ENCODE results near the gene C5orf63. TPM values are rescaled to one million over a fixed set of nuclear protein-coding genes. Genes with fewer than 3 reads are reported as not detected.

C5orf63 gene
- total RNA-seq, 3 donors from 2014 or later (not counting 1 experiment from before 2014, with no cell fraction given) = 10.4 to 18.8 (median 11.7) TPM

GRCh38 chr5:127064253-127064840 is 9.0 kb downstream of the C5orf63 start:
- Histone ChIP-seq H3K4me1 (ENCODE audit: control insufficient read depth, insufficient read depth, low read length) (no peaks in the 10 kb centered on the region), H3K27me3 (ENCODE audit: control insufficient read depth, insufficient read depth, low read length) (no peaks in the 10 kb centered on the region), H3K9me3 (ENCODE audit: control insufficient read depth, insufficient read depth, low read length) (no peaks in the 10 kb centered on the region), H3K4me3 (ENCODE audit: low read length) (no peak overlapping the region), H3K27ac (ENCODE audit: low read length) (no peak overlapping the region), H3K36me3 (ENCODE audit: control insufficient read depth, insufficient read depth, low read length) (peaks cover 4% of the 10 kb centered on the region)
- Mint-ChIP-seq H3K4me3 (no peak overlapping the region), H3K27me3 (ENCODE audit: low read depth in 2 of 2) (no peaks in the 10 kb centered on the region), H3K9me3 (no peaks in the 10 kb centered on the region), H3K27ac (no peak overlapping the region), H3K36me3 (no peaks in the 10 kb centered on the region), H3K4me1 (peaks cover 10 to 14% of the 10 kb centered on the region in 2 donors)
- ATAC-seq (no peak), DNase-seq (no peak)
- intact Hi-C loops (cut with micrococcal nuclease) = no loop called here
- no peak for TF ChIP-seq CTCF (IDR thresholded peaks at IDR 0.05)
- 100% methylated on average over 4 of the region's 4 CpGs for WGBS (ENCODE audit: insufficient coverage)

DNA sequence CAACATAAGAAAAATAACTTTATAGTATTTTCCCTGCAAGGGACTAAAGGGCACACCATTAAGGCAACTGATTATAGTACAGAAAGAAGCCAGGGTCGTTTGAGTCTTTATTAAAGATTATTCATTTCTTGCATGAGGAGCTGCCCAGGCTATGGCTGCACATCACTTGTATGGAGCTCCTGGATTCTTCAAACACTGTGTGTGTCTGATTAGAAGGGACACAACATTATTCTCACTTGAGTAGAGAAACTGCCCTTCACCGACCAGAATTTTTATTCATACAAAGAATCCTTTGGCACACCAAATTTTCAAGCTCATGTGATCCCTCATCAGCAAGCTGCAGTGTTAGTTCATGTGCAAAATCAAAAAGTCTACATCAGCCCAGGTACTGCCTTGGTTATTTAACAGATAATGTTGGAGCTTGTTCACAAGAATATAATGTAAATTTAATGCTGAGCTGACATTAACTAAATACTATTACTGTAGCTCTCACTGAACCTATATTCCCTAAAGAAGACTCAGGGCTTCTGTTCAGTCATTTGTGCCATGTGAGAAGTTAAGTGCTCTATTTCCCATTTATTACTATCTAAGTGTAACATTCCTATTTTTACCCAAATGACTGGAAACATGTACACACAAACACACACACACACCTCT is 9.9 kb downstream of the C5orf63 start:
- Histone ChIP-seq H3K27me3 (ENCODE audit: control insufficient read depth, insufficient read depth, low read length) (no peaks in the 10 kb centered on the region), H3K9me3 (ENCODE audit: control insufficient read depth, insufficient read depth, low read length) (no peaks in the 10 kb centered on the region), H3K4me1 (ENCODE audit: control insufficient read depth, insufficient read depth, low read length) (no peaks in the 10 kb centered on the region), H3K27ac (ENCODE audit: low read length) (no peak overlapping the region), H3K36me3 (ENCODE audit: control insufficient read depth, insufficient read depth, low read length) (peaks cover 4% of the 10 kb centered on the region), H3K4me3 (ENCODE audit: low read length) (no peak overlapping the region)
- intact Hi-C loops (cut with micrococcal nuclease) = no loop called here
- peaks cover 10 to 11% of the 10 kb centered on the region in 2 donors for H3K4me1 Mint-ChIP-seq
- WGBS (ENCODE audit: insufficient coverage) = 85% methylated on average over 2 of the region's 2 CpGs
- no peak for ATAC-seq
- DNase-seq = no peak
- H3K36me3 Mint-ChIP-seq = no peaks in the 10 kb centered on the region
- TF ChIP-seq CTCF (IDR thresholded peaks at IDR 0.05) = no peak
- H3K27ac Mint-ChIP-seq = no peak overlapping the region
- H3K9me3 Mint-ChIP-seq = no peaks in the 10 kb centered on the region
- H3K4me3 Mint-ChIP-seq = no peak overlapping the region
- H3K27me3 Mint-ChIP-seq (ENCODE audit: low read depth in 2 of 2) = no peaks in the 10 kb centered on the region

GRCh38 chr5:127061956-127062355 is 11.3 kb downstream of the C5orf63 start:
- ATAC-seq (no peak), DNase-seq (no peak)
- Mint-ChIP-seq H3K4me3 (no peak overlapping the region), H3K27ac (no peak overlapping the region), H3K4me1 (peaks cover 10 to 11% of the 10 kb centered on the region in 2 donors), H3K27me3 (ENCODE audit: low read depth in 2 of 2) (no peaks in the 10 kb centered on the region), H3K36me3 (no peaks in the 10 kb centered on the region), H3K9me3 (no peaks in the 10 kb centered on the region)
- Histone ChIP-seq H3K4me3 (ENCODE audit: low read length) (no peak overlapping the region), H3K9me3 (ENCODE audit: control insufficient read depth, insufficient read depth, low read length) (no peaks in the 10 kb centered on the region), H3K4me1 (ENCODE audit: control insufficient read depth, insufficient read depth, low read length) (no peaks in the 10 kb centered on the region), H3K36me3 (ENCODE audit: control insufficient read depth, insufficient read depth, low read length) (peaks cover 4% of the 10 kb centered on the region), H3K27ac (ENCODE audit: low read length) (no peak overlapping the region), H3K27me3 (ENCODE audit: control insufficient read depth, insufficient read depth, low read length) (no peaks in the 10 kb centered on the region)
- TF ChIP-seq CTCF (IDR thresholded peaks at IDR 0.05) = no peak
- 100% methylated on average over 1 of the region's 1 CpG for WGBS (ENCODE audit: insufficient coverage)
- intact Hi-C loops (cut with micrococcal nuclease) = no loop called here
